Activated CD4-positive, alpha-beta T cell treated with anti-CD3 and anti-CD28 coated beads for 1 hour (primary cell): Measurements from ENCODE around the gene SLC6A5.

ENCODE experiments used
- DNase-seq: peaks from one replicate; pipeline ENCODE4 v3.0.0-alpha.2; 2020

The SLC6A5 gene

DNA sequence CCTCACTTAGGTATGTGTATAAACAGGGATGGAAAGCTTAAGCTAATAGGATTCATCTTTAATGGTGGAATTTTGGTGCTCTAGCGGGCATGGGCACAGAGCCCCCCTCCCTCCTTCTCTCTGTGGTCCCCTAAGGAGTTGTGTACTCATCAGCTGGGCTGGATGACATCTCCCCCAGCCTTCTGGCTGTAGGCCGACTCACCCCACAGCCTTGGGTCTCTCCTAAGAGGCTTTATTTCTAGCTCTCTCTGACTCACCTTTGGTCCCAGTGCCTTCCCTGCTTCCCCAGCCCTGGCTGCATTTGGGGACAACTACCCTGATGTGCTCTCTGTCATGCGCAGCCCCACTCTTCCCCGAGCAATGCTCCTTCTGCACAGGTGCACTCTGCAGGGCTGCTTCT, 26.9 kb downstream of the SLC6A5 start:
- DNase-seq, result no peak

DNA sequence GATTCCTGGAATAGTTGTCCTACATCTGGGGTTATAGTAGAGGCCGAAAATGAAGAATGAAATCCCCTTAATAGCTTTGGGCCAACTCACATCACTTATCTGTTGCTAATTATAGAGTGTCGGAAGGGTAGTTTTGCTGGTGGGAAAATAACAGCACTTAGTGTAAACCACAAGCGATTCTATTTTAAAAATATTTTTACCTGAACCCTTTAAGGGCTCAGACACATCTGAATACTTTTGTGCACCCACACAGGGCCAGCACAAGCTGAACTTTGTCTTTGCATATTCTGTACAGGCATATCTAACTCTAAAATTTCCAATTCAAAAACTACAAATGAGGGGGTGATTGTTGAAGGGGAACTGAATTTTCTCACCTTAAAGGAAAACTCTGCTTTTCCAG, 27.6 kb downstream of the SLC6A5 start:
- no peak for DNase-seq

- DNase-seq, result no peak
Observed at GRCh38 chr11:20627701-20628100, 28.3 kb downstream of the SLC6A5 start.

DNA sequence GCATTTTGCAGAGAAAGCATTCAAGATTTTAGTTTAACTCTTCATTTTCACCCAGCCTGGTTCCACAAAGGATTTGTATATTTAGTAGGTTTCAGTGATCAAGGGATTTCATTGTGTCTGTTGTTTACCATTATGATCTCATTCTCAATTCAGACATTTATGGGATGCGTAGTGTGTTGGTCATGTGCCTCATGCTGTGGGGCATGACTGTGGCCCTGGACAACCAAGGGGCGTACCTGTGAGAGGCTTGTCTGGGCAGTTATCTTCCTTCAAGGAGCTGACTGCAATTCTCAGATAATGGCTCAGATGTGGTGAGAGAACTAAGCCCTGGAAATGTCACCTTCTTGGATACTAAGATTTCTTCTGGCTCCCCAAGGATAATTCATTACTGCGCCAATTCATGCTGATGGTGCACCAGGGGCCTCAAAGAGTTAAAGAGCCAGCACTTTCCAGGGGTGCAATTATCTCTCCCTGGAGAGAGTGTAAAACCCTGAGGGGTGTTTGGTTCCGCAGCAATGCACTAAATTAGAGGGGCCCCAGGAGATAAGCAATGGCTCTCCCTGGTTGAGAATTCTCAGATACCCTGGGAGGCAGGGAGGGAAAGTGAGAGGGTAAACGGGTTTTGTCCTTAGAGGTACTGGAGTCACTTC, 32.2 kb downstream of the SLC6A5 start:
- no peak for DNase-seq

GRCh38 chr11:20632169-20632532, 32.7 kb downstream of the SLC6A5 start:
- DNase-seq, result no peak

DNA sequence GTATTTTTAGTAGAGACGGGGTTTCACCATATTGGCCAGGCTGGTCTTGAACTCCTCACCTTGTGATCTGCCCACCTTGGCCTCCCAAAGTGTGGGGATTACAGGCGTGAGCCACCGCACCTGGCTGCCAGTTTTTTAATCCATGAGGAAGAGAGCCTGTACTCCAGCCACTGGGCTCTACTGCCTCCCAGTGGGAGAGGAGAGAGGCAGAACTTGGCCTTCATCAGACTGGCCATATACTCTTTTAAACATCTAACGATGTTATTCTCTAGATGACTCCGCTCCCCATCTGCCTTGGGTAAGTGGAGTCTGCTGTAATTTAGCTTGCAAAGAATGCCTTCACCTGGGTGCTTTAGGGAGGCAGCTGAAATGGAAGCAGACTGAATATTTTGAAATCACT, 34.6 kb downstream of the SLC6A5 start:
- no peak for DNase-seq

DNA sequence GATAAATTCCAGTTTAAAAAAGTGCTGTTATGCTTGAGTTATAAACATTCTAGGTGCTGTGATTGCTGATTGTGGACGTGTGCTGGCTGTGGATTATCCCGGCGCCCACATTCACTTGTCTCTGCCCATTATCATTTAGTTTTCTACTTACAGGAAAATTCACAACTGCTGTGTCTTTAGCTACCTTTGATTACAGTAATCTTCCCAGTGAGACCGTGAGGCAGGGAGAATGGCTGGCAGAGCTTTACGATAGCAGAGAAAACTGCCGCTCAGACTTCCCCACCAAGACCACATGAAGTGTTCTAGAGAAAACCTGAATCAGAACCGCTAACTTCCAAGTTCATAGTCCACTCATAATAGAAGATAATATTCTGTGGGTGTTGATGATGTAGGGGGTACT, 35.4 kb downstream of the SLC6A5 start:
- DNase-seq, result no peak

- DNase-seq, result no peak
Observed at GRCh38 chr11:20638074-20638473, 38.7 kb downstream of the SLC6A5 start.

GRCh38 chr11:20639688-20640087, 40.3 kb downstream of the SLC6A5 start:
- no peak for DNase-seq

- DNase-seq, result no peak
Observed at GRCh38 chr11:20640401-20640800, 41.0 kb downstream of the SLC6A5 start.

GRCh38 chr11:20644360-20644759, 45.0 kb downstream of the SLC6A5 start:
- no peak for DNase-seq

- DNase-seq, result no peak
Observed at GRCh38 chr11:20647976-20648565, 48.7 kb downstream of the SLC6A5 start.

DNA sequence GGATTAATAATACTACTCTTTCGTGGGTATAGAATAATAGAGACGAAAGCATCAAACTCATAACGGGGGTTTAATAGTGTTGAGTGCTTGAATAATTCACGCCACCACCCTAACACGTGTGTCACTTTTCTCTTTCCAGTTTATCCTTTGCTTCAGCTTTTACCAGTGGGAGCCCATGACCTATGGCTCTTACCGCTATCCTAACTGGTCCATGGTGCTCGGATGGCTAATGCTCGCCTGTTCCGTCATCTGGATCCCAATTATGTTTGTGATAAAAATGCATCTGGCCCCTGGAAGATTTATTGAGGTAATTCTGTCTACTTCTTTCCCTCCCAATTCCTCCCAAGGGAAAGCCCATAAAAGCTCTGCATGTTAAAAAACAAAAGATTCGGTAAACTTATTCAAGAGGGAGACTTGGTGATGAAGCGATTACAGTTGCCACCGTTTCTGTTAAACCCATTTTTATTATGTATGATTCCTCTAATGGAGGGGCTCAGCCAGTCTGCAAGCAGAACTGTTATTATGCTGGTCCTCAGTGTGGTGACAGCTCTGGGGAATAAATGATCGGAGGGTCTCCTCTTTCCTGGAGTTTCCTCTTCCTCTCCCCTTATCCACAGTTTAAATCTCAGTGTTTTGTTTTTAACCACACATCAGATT, 52.9 kb downstream of the SLC6A5 start:
- no peak for DNase-seq

DNA sequence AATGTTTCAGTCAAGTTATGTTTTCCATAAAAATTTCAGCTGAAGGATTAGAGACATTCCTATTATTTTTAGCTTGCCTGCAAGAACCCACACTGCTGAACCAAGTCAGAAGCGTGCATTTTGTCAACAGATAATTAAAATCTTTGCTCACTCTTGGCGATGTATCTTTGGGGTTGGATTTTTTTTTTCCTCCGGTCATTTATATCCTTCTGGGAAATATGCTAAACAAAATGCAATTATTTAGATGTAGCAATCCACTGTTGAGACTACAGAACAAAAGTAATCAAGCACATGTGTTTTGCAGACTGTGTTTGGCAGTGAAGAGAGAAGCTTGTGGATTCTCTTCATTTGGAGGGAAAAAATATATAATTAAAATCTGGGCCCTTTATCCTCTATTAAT, 54.6 kb downstream of the SLC6A5 start:
- DNase-seq, result no peak

GRCh38 chr11:20656901-20657300, 57.5 kb downstream of the SLC6A5 start:
- DNase-seq, result no peak

- no peak for DNase-seq
Observed at GRCh38 chr11:20658135-20658534, 58.7 kb downstream of the SLC6A5 start.

- no peak for DNase-seq
Observed at GRCh38 chr11:20661445-20661844, 62.0 kb downstream of the SLC6A5 start.

DNA sequence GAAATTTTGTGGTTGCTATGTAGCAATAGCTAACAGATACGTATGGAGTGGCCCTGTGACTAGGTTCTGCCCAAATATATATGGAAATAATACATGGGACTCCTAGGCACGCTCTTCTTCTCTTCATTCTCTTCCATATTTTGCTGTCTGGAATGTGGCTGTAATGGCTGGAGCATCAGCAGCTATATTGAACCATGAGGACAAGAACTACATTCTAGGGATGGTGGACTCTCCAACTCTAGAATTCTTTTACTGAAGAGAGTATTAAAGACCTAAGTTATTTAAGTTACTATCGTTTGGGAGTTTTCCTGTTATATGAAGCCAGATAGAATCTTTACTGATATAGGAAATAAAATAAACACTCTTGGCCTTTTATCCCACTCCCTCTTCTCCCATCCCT, 62.4 kb downstream of the SLC6A5 start:
- DNase-seq, result no peak

DNA sequence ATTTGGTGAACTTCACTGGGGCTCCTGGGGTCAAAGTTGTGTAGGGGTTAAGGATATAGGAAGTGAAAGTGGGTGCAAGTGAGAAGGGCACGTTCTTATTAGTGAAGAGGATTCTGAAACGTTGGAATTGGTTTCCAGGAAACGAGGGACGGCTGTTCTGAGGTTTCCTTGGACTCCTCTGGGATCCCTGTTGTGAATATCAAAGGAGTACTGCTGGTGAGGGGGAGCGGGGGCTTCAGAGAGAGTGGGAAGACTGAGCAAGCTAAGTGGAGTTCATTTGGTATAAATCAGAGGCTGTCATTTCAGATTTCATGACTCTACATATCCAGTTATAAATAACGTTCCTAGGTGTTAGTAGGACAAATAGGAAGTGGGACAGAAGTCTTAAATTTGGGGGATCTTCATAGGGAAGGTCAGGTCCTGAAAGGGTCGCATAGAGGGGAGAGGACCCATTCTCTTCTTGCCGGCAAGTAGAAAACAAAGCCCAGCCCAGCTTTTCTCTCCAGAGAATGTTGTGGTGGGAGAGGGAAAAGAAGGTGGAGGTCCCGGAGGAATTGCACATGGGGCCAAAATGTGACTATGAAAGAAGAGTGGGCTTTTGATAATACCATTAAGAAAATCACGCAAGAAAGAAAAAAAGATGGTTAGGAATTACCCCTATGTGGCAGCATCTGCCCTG, 68.9 kb downstream of the SLC6A5 start:
- no peak for DNase-seq

GRCh38 chr11:20668844-20669819, 69.7 kb downstream of the SLC6A5 start, which contains the start of gene NELL1:
TSS of gene NELL1 (plus strand) at chr11:20669586.
- no peak for DNase-seq

GRCh38 chr11:20669820-20670684, 70.6 kb downstream of the SLC6A5 start:
- DNase-seq, result no peak

DNA sequence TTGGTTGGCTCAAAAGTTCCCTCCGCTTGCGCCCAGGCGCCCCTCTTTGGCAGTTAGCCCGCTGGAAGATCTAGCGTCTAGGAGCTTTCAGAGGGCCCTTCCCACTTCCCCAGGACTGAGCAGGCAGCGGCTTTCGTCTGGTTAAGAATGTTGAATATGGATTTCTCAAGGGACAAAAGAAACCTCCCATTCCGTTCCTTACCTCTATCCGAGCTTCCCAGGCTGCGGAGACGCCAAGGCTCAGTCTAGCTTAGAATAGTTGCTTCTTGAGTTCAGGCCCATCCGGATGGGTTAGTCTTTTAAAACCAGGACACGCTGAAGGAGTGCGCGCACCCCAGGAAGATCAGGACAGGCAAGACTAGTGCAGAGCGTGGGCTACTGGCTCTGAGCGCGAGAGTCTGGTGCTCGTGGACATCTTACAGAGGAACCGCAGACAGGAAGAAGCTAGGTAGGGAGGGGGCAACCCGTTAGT, 71.6 kb downstream of the SLC6A5 start:
- DNase-seq, result no peak
